Measurements from ENCODE around the gene ERRFI1. TPM values are rescaled to one million over a fixed set of nuclear protein-coding genes. Genes with fewer than 3 reads are reported as not detected.

Gene ERRFI1
- total RNA-seq, 2 donors from 2014 or later: 61.4 to 72.5 TPM

DNA sequence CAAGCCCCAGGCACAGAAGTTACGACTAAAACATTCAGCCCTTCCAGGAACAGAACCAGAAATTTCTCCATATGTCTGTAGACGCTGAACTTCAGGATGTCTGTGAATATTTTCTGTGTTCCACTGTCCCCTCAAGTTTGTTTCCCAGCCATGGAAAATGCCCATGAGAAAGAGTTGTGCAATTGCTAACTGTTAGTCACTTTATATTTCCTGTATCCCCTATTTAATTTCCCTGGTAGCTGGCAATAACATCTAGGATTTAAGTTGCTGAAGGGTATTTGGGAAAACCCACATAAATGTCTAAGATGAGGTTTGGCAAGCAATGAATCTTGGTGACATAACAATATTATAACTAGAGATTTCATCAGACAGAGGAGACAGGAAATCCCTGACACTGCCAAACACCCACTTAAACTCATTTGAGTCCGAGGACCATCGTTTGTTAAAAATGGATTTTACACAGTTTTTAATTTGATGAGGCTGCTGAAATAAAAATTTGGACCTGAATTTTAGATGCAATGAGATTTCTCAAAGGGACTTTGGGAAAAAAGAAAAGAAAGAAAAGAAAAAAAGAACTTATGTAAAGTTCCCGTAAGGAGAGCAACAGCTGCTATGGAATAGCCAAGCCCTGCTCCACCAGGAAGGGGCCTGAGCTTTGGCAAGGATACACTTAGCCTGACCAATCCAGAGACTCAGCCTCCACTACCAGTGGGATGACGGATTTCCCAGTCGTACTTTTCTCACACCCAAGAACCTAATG lies 21.8 kb upstream of the ERRFI1 start:
- no peak overlapping the region for H3K27ac Mint-ChIP-seq
- H3K36me3 Mint-ChIP-seq (ENCODE audit: low read depth): no peaks in the 10 kb centered on the region
- no peak for DNase-seq
- peaks cover 3% of the 10 kb centered on the region for H3K4me1 Mint-ChIP-seq
- TF ChIP-seq CTCF (conservative IDR thresholded peaks at IDR 0.05): no peak
- no peaks in the 10 kb centered on the region for H3K4me1 ChIP-seq (ENCODE audit: control insufficient read depth, insufficient read depth, low read length)
- no peaks in the 10 kb centered on the region for H3K27me3 Mint-ChIP-seq (ENCODE audit: insufficient read depth)
- no peaks in the 10 kb centered on the region for H3K27me3 ChIP-seq (ENCODE audit: control insufficient read depth, insufficient read depth, low read length, poor library complexity, severe bottlenecking)
- H3K9me3 Mint-ChIP-seq: peaks cover 12% of the 10 kb centered on the region
- H3K9ac ChIP-seq (ENCODE audit: extremely low read depth, low read length, poor library complexity, severe bottlenecking): no peak overlapping the region
- H3K4me3 Mint-ChIP-seq: no peak overlapping the region
- WGBS, 2 experiments (ENCODE audit: insufficient coverage in 1 of 2, insufficient read length in 1 of 2): 86 to 93% methylated on average over 3 to 7 of the region's 7 CpGs
- H3K27ac ChIP-seq (ENCODE audit: low read depth, low read length): no peak overlapping the region
- H3K36me3 ChIP-seq (ENCODE audit: control insufficient read depth, insufficient read depth, low read length): no peaks in the 10 kb centered on the region
- H3K9me3 ChIP-seq (ENCODE audit: control insufficient read depth, low read length): peaks cover 3% of the 10 kb centered on the region
- no peak overlapping the region for H3K4me3 ChIP-seq (ENCODE audit: low read length)

DNA sequence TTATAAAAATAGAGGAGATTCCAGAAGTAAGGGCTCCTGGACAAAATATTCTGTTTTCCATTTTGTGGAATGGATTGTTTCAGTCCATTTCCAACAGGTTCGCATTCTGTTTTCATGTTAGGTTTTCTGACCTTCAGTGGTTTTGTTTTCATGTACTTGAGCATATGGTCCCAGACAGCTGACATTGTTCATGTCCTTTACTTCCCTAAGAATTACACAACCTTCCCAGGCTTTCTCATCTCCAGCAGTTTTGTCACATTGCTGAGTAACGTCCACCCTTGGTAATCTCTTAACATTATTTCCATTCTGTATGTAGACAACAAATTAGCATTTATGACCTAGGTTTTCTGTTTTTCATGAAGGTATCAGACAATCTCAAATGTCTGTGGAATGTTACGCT lies 21.0 kb upstream of the ERRFI1 start:
- H3K36me3 ChIP-seq (ENCODE audit: control insufficient read depth, insufficient read depth, low read length): no peaks in the 10 kb centered on the region
- H3K36me3 Mint-ChIP-seq (ENCODE audit: low read depth): peaks cover 1% of the 10 kb centered on the region
- no peak overlapping the region for H3K4me3 ChIP-seq (ENCODE audit: low read length)
- H3K27ac ChIP-seq (ENCODE audit: low read depth, low read length): no peak overlapping the region
- no peaks in the 10 kb centered on the region for H3K27me3 ChIP-seq (ENCODE audit: control insufficient read depth, insufficient read depth, low read length, poor library complexity, severe bottlenecking)
- no peak for TF ChIP-seq CTCF (conservative IDR thresholded peaks at IDR 0.05)
- DNase-seq: no peak
- peaks cover 11% of the 10 kb centered on the region for H3K9me3 ChIP-seq (ENCODE audit: control insufficient read depth, low read length)
- H3K9me3 Mint-ChIP-seq: peaks cover 13% of the 10 kb centered on the region
- no peak overlapping the region for H3K4me3 Mint-ChIP-seq
- H3K9ac ChIP-seq (ENCODE audit: extremely low read depth, low read length, poor library complexity, severe bottlenecking): no peak overlapping the region
- peaks cover 3% of the 10 kb centered on the region for H3K4me1 Mint-ChIP-seq
- no peaks in the 10 kb centered on the region for H3K4me1 ChIP-seq (ENCODE audit: control insufficient read depth, insufficient read depth, low read length)
- 83 to 92% methylated on average over 2 to 3 of the region's 3 CpGs for WGBS, 2 experiments (ENCODE audit: insufficient coverage in 1 of 2, insufficient read length in 1 of 2)
- H3K27ac Mint-ChIP-seq: no peak overlapping the region
- no peaks in the 10 kb centered on the region for H3K27me3 Mint-ChIP-seq (ENCODE audit: insufficient read depth)

DNA sequence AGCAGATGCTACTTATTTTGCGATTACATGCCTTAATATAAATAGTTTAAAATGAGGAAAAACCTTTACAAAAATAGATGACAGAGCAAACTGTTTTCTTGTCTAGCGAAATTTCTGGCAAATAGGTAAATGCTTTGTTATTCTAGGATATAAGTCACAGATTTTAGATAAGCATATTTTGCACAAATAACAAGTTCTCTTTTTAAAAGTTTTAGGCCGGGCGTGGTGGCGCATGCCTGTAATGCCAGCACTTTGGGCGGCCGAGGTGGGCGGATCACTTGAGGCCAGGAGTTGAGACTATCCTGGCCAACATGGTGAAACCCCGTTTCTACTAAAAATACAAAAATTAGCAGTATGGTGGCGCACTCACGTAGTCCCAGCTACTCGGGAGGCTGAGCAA lies 20.3 kb upstream of the ERRFI1 start:
- peaks cover 21% of the 10 kb centered on the region for H3K9me3 Mint-ChIP-seq
- H3K27me3 ChIP-seq (ENCODE audit: control insufficient read depth, insufficient read depth, low read length, poor library complexity, severe bottlenecking): no peaks in the 10 kb centered on the region
- TF ChIP-seq CTCF (conservative IDR thresholded peaks at IDR 0.05): no peak
- no peak overlapping the region for H3K27ac Mint-ChIP-seq
- H3K4me3 ChIP-seq (ENCODE audit: low read length): no peak overlapping the region
- DNase-seq: no peak
- no peak overlapping the region for H3K9ac ChIP-seq (ENCODE audit: extremely low read depth, low read length, poor library complexity, severe bottlenecking)
- peaks cover 18% of the 10 kb centered on the region for H3K9me3 ChIP-seq (ENCODE audit: control insufficient read depth, low read length)
- H3K36me3 Mint-ChIP-seq (ENCODE audit: low read depth): peaks cover 2% of the 10 kb centered on the region
- H3K36me3 ChIP-seq (ENCODE audit: control insufficient read depth, insufficient read depth, low read length): no peaks in the 10 kb centered on the region
- WGBS, 2 experiments (ENCODE audit: insufficient coverage in 1 of 2, insufficient read length in 1 of 2): 97 to 98% methylated on average over 8 to 12 of the region's 12 CpGs
- H3K4me1 ChIP-seq (ENCODE audit: control insufficient read depth, insufficient read depth, low read length): no peaks in the 10 kb centered on the region
- H3K27me3 Mint-ChIP-seq (ENCODE audit: insufficient read depth): no peaks in the 10 kb centered on the region
- no peak overlapping the region for H3K4me3 Mint-ChIP-seq
- no peak overlapping the region for H3K27ac ChIP-seq (ENCODE audit: low read depth, low read length)
- H3K4me1 Mint-ChIP-seq: peaks cover 3% of the 10 kb centered on the region
